ENCODE measurements around the gene LAYN.

- TF ChIP-seq POLR2A (IDR thresholded peaks at IDR 0.05), result no peak
- TF ChIP-seq, protein P1, sequence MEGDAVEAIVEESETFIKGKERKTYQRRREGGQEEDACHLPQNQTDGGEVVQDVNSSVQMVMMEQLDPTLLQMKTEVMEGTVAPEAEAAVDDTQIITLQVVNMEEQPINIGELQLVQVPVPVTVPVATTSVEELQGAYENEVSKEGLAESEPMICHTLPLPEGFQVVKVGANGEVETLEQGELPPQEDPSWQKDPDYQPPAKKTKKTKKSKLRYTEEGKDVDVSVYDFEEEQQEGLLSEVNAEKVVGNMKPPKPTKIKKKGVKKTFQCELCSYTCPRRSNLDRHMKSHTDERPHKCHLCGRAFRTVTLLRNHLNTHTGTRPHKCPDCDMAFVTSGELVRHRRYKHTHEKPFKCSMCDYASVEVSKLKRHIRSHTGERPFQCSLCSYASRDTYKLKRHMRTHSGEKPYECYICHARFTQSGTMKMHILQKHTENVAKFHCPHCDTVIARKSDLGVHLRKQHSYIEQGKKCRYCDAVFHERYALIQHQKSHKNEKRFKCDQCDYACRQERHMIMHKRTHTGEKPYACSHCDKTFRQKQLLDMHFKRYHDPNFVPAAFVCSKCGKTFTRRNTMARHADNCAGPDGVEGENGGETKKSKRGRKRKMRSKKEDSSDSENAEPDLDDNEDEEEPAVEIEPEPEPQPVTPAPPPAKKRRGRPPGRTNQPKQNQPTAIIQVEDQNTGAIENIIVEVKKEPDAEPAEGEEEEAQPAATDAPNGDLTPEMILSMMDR (IDR thresholded peaks at IDR 0.05), result no peak
- TF ChIP-seq POLR2AphosphoS5 (IDR thresholded peaks at IDR 0.05), result no peak
Observed at GRCh38 chr11:111577821-111578220, 37.3 kb downstream of the LAYN start.
